ENCODE results near the gene TRAF7.

Gene TRAF7

DNA sequence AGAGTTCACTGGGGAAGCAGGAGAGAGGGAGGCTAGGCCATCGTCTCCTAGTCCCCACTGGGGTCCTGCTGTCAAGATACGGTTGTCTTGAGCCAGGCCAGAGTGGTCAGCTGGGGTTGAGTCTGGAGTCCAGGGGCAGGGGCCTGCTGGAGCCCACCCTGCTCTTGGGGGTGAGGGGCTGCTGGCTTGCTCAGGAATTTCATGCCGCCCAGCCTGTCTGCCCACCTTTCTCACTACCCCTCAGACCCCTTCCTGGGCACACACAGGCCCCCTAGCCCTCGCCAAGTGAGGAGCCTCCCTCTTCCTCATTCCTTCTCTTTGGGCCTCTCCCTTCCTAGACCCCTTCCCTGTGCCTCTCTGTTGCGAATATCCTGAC lies 1.3 kb downstream of the TRAF7 start:
- DNase-seq (ENCODE audit: low spot score) = no peak
- Histone ChIP-seq H2BK12ac (ENCODE audit: low read length) (no peak overlapping the region), H3K14ac (ENCODE audit: low read length) (no peak overlapping the region), H3K27me3 (ENCODE audit: control insufficient read depth in 3 of 3, insufficient read depth in 3 of 3, low read depth in 1 of 3, low read length in 3 of 3) (no peaks in the 10 kb centered on the region), H3K9ac (ENCODE audit: low read depth, low read length, poor library complexity) (peak overlapping the region; percentile 56), H3K18ac (ENCODE audit: low read length) (no peak overlapping the region), H3K23ac (ENCODE audit: low read depth, low read length, poor library complexity) (peak overlapping the region; percentile 70), H3K9me3 (replicated peaks in 1 of 2; ENCODE audit: control insufficient read depth in 2 of 2, insufficient read depth in 1 of 2, low read depth in 1 of 2, low read length in 2 of 2) (no peaks in the 10 kb centered on the region), H3K4me2 (ENCODE audit: insufficient read depth, low read length, poor library complexity, severe bottlenecking) (no peak overlapping the region), H3K27ac (replicated peaks; ENCODE audit: low read length) (no peak overlapping the region), H3K36me3 (replicated peaks in 1 of 2; ENCODE audit: control insufficient read depth in 2 of 2, insufficient read depth in 2 of 2, low read length in 2 of 2) (peaks cover 9 to 34% of the 10 kb centered on the region in 2 donors), H2AFZ (ENCODE audit: low read length) (no peak overlapping the region), H2BK5ac (ENCODE audit: low read length) (no peak overlapping the region), H3K4me3 (ENCODE audit: low read length in 2 of 2) (peak overlapping the region in 1 of 2 donors; percentile 85), H2AK5ac (ENCODE audit: low read depth, low read length) (peak overlapping the region; percentile 77), H4K8ac (ENCODE audit: low read depth, low read length) (no peak overlapping the region), H4K91ac (ENCODE audit: low read depth, low read length, poor library complexity) (no peak overlapping the region), H2BK120ac (ENCODE audit: low read depth, low read length) (no peak overlapping the region), H3K4ac (ENCODE audit: low read length) (peak overlapping the region; percentile 31), H3K79me1 (ENCODE audit: low read depth, low read length) (peaks cover 45% of the 10 kb centered on the region), H2BK15ac (ENCODE audit: low read length) (no peak overlapping the region), H3K4me1 (ENCODE audit: control insufficient read depth in 2 of 2, insufficient read depth in 1 of 2, low read depth in 1 of 2, low read length in 2 of 2) (peaks cover 31 to 60% of the 10 kb centered on the region in 2 donors)
- no CpG with 5 or more reads among the region's 5 CpGs for WGBS, 2 donors (ENCODE audit: extremely low coverage in 2 of 2, insufficient read length in 2 of 2, insufficient replicate concordance in 1 of 2)

DNA sequence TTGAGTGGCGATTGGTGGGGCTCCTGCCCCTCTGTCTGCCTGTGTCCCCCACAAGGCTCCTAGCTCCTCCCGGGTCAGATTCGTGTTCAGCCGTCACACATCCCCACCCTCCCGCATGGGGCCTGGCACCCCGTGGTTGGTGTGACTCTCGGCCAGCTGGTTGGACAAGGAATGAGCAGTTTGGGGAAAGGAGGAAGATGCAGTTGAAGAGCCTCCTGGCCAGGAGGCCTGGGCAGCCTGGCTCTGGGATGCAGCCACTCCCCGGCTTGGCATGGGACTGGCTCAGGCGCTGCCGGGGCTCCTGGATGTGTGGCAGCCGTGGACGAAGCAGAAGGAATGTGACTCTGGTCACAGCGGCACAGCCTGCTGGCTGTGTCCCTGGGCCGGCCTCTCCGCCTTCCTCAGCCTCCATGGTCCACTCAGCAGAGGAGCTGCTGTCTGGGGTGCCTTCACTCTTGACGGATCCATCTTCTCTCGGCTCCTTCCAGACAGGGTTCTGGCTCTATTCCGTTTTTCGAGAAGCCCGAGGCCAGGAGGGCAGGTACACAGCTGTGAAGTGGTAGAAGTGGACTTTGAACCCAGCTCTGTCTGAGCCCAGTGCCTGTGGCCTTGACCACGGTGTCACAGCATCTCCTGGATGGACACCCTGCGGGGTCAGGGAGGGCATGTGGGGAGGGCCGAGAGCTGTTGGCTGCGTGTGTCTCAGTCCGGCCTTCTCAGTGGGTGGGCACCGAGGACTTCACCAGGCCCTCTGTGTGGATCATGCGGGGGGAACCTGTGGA lies 2.1 kb downstream of the TRAF7 start:
- H3K4me3 ChIP-seq (ENCODE audit: low read length in 2 of 2) = peak overlapping the region in 1 of 2 donors; percentile 13

DNA sequence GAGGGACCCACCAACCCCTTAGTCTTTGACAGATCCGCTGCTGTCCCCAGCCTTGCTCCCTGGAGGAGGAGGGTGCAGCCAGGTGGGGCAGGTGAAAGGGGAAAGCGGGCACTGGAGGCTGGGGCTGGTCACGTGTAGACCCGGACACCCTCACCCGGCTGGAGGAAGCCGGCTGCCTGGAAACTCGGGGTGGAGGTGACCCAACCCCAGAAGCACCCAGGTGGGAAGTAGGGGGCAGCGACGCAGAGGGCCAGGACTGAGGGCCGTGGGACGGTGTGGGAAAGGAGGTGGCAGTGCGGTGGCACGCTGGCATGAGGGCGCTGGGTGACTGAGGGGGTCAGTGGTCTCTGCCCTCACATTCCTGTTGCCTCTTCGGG lies 2.7 kb downstream of the TRAF7 start:
- H3K18ac ChIP-seq (ENCODE audit: low read length) = no peak overlapping the region
- H3K4me1 ChIP-seq (ENCODE audit: control insufficient read depth in 2 of 2, insufficient read depth in 1 of 2, low read depth in 1 of 2, low read length in 2 of 2) = peaks cover 23 to 54% of the 10 kb centered on the region in 2 donors
- no peak overlapping the region for H3K4me2 ChIP-seq (ENCODE audit: insufficient read depth, low read length, poor library complexity, severe bottlenecking)
- H2AFZ ChIP-seq (ENCODE audit: low read length) = no peak overlapping the region
- peaks cover 45% of the 10 kb centered on the region for H3K79me1 ChIP-seq (ENCODE audit: low read depth, low read length)
- no peak overlapping the region for H3K14ac ChIP-seq (ENCODE audit: low read length)
- no peak overlapping the region for H4K8ac ChIP-seq (ENCODE audit: low read depth, low read length)
- H3K27me3 ChIP-seq (ENCODE audit: control insufficient read depth in 3 of 3, insufficient read depth in 3 of 3, low read depth in 1 of 3, low read length in 3 of 3) = no peaks in the 10 kb centered on the region
- H3K9me3 ChIP-seq (replicated peaks in 1 of 2; ENCODE audit: control insufficient read depth in 2 of 2, insufficient read depth in 1 of 2, low read depth in 1 of 2, low read length in 2 of 2) = no peaks in the 10 kb centered on the region
- H2AK5ac ChIP-seq (ENCODE audit: low read depth, low read length) = peak overlapping the region; percentile 92
- peaks cover 5 to 22% of the 10 kb centered on the region in 2 donors for H3K36me3 ChIP-seq (replicated peaks in 1 of 2; ENCODE audit: control insufficient read depth in 2 of 2, insufficient read depth in 2 of 2, low read length in 2 of 2)
- peak overlapping the region in 1 of 2 donors; percentile 13 for H3K4me3 ChIP-seq (ENCODE audit: low read length in 2 of 2)
- H2BK12ac ChIP-seq (ENCODE audit: low read length) = no peak overlapping the region
- no peak for DNase-seq (ENCODE audit: low spot score)
- no CpG with 5 or more reads among the region's 15 CpGs for WGBS, 2 donors (ENCODE audit: extremely low coverage in 2 of 2, insufficient read length in 2 of 2, insufficient replicate concordance in 1 of 2)
- peak overlapping the region; percentile 19 for H2BK5ac ChIP-seq (ENCODE audit: low read length)
- peak overlapping the region; percentile 34 for H3K23ac ChIP-seq (ENCODE audit: low read depth, low read length, poor library complexity)
- H3K4ac ChIP-seq (ENCODE audit: low read length) = no peak overlapping the region
- H2BK15ac ChIP-seq (ENCODE audit: low read length) = peak overlapping the region; percentile 9
- H2BK120ac ChIP-seq (ENCODE audit: low read depth, low read length) = no peak overlapping the region
- H3K9ac ChIP-seq (ENCODE audit: low read depth, low read length, poor library complexity) = peak overlapping the region; percentile 56
- no peak overlapping the region for H3K27ac ChIP-seq (replicated peaks; ENCODE audit: low read length)
- no peak overlapping the region for H4K91ac ChIP-seq (ENCODE audit: low read depth, low read length, poor library complexity)

More for the DNA sequence above, 2.1 kb downstream of the TRAF7 start:
- Histone ChIP-seq H2AFZ (ENCODE audit: low read length) (no peak overlapping the region), H2BK5ac (ENCODE audit: low read length) (peak overlapping the region; percentile 19), H3K9me3 (replicated peaks in 1 of 2; ENCODE audit: control insufficient read depth in 2 of 2, insufficient read depth in 1 of 2, low read depth in 1 of 2, low read length in 2 of 2) (no peaks in the 10 kb centered on the region), H3K4me2 (ENCODE audit: insufficient read depth, low read length, poor library complexity, severe bottlenecking) (no peak overlapping the region), H2BK15ac (ENCODE audit: low read length) (no peak overlapping the region), H3K4me1 (ENCODE audit: control insufficient read depth in 2 of 2, insufficient read depth in 1 of 2, low read depth in 1 of 2, low read length in 2 of 2) (peaks cover 28 to 59% of the 10 kb centered on the region in 2 donors), H3K79me1 (ENCODE audit: low read depth, low read length) (peaks cover 51% of the 10 kb centered on the region), H3K9ac (ENCODE audit: low read depth, low read length, poor library complexity) (peak overlapping the region; percentile 56), H4K8ac (ENCODE audit: low read depth, low read length) (peak overlapping the region; percentile 10), H3K18ac (ENCODE audit: low read length) (no peak overlapping the region), H3K23ac (ENCODE audit: low read depth, low read length, poor library complexity) (peak overlapping the region; percentile 50), H2BK12ac (ENCODE audit: low read length) (no peak overlapping the region), H4K91ac (ENCODE audit: low read depth, low read length, poor library complexity) (no peak overlapping the region), H3K14ac (ENCODE audit: low read length) (no peak overlapping the region), H2AK5ac (ENCODE audit: low read depth, low read length) (peak overlapping the region; percentile 10), H2BK120ac (ENCODE audit: low read depth, low read length) (no peak overlapping the region), H3K27me3 (ENCODE audit: control insufficient read depth in 3 of 3, insufficient read depth in 3 of 3, low read depth in 1 of 3, low read length in 3 of 3) (no peaks in the 10 kb centered on the region), H3K36me3 (replicated peaks in 1 of 2; ENCODE audit: control insufficient read depth in 2 of 2, insufficient read depth in 2 of 2, low read length in 2 of 2) (peaks cover 6 to 26% of the 10 kb centered on the region in 2 donors), H3K4ac (ENCODE audit: low read length) (no peak overlapping the region), H3K27ac (replicated peaks; ENCODE audit: low read length) (no peak overlapping the region)
- no peak for DNase-seq (ENCODE audit: low spot score)
- no CpG with 5 or more reads among the region's 27 CpGs for WGBS, 2 donors (ENCODE audit: extremely low coverage in 2 of 2, insufficient read length in 2 of 2, insufficient replicate concordance in 1 of 2)

DNA sequence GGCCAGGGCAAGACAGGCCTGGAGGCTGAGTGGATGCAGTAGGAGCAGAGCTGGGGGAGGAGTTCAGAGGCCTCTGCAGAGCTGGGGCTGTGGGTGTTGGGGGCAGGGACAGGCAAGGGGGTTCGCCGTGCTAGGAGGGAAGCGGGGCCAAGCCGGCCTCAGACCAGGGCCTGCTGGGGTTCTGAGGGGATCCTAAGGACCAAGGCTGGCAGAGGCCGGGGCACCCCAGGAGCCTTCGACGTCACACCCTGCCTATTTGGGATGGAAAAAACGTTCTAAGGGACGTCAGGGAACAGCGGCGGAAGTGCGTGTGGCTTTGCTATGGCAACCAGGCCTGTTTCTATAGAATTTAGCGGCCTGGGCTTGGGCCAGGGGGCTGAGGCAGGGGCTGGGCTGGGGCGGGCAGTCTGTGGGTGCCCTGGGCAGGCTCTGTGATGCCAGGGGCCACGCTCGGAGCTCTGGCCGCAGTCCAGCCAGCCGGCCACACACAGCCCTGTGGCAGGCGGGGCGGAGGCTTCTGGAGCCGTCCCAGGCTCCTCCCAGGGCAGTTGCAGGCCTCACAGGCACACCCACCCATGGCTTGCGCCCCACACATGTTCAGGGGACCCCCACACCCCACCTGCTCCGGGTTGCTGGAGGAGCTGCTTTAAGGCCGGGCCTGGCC lies 3.7 kb downstream of the TRAF7 start:
- Histone ChIP-seq H4K8ac (ENCODE audit: low read depth, low read length) (no peak overlapping the region), H3K27ac (replicated peaks; ENCODE audit: low read length) (no peak overlapping the region), H3K14ac (ENCODE audit: low read length) (peak overlapping the region; percentile 71), H3K18ac (ENCODE audit: low read length) (peak overlapping the region; percentile 38), H2BK15ac (ENCODE audit: low read length) (no peak overlapping the region), H3K79me1 (ENCODE audit: low read depth, low read length) (peaks cover 50% of the 10 kb centered on the region), H3K4ac (ENCODE audit: low read length) (no peak overlapping the region), H3K36me3 (replicated peaks in 1 of 2; ENCODE audit: control insufficient read depth in 2 of 2, insufficient read depth in 2 of 2, low read length in 2 of 2) (peaks cover 2 to 11% of the 10 kb centered on the region in 2 donors), H3K23ac (ENCODE audit: low read depth, low read length, poor library complexity) (peak overlapping the region; percentile 73), H3K9me3 (replicated peaks in 1 of 2; ENCODE audit: control insufficient read depth in 2 of 2, insufficient read depth in 1 of 2, low read depth in 1 of 2, low read length in 2 of 2) (no peaks in the 10 kb centered on the region), H3K9ac (ENCODE audit: low read depth, low read length, poor library complexity) (peak overlapping the region; percentile 56), H2BK12ac (ENCODE audit: low read length) (no peak overlapping the region), H2AK5ac (ENCODE audit: low read depth, low read length) (peak overlapping the region; percentile 95), H3K4me1 (ENCODE audit: control insufficient read depth in 2 of 2, insufficient read depth in 1 of 2, low read depth in 1 of 2, low read length in 2 of 2) (peaks cover 12 to 44% of the 10 kb centered on the region in 2 donors), H3K4me2 (ENCODE audit: insufficient read depth, low read length, poor library complexity, severe bottlenecking) (no peak overlapping the region), H2BK5ac (ENCODE audit: low read length) (no peak overlapping the region), H3K27me3 (ENCODE audit: control insufficient read depth in 3 of 3, insufficient read depth in 3 of 3, low read depth in 1 of 3, low read length in 3 of 3) (no peaks in the 10 kb centered on the region), H2AFZ (ENCODE audit: low read length) (peak overlapping the region; percentile 49), H4K91ac (ENCODE audit: low read depth, low read length, poor library complexity) (no peak overlapping the region), H2BK120ac (ENCODE audit: low read depth, low read length) (no peak overlapping the region), H3K4me3 (ENCODE audit: low read length in 2 of 2) (peak overlapping the region in 1 of 2 donors; percentile 26)
- WGBS, 2 donors (ENCODE audit: extremely low coverage in 2 of 2, insufficient read length in 2 of 2, insufficient replicate concordance in 1 of 2) = no CpG with 5 or more reads among the region's 24 CpGs
- no peak for DNase-seq (ENCODE audit: low spot score)
